GM12878 (cell line): ENCODE measurements around the gene LIN37. TPM values are rescaled to one million over a fixed set of nuclear protein-coding genes. Genes with fewer than 3 reads are reported as not detected.

Experiments used
- ATAC-seq: fragments of 200-7000 bp; cut with Tn5 transposase; 3 replicates; pipeline ENCODE4 v1.9.1; 2020; ENCODE audit warnings: mild to moderate bottlenecking, moderate library complexity
- BruUV-seq: library from RNA; stranded (reverse); fragments of 400-500 nt; replicated peaks from 2 replicates; lab custom pipeline; 2021; lab: Mats Ljungman, UMichigan
- CTCF ChIA-PET: fragments of 300-600 bp; sonication (Branson Sonifier 250); formaldehyde crosslinking; extraction: SDS; loops from one replicate; lab custom pipeline; 2021; ENCODE audit warnings: inconsistent platforms; lab: Yijun Ruan, JAX
- POLR2A ChIA-PET: fragments of 350-600 bp; formaldehyde crosslinking; extraction: SDS; loops from one replicate; lab custom pipeline; 2021; ENCODE audit warnings: inconsistent platforms; lab: Charles Lee
- RAD21 ChIA-PET: fragments of 300-600 bp; sonication (Branson Sonifier 250); formaldehyde crosslinking; loops from one replicate; lab custom pipeline; 2023; ENCODE audit warnings: antibody characterized with exemption; ENCODE audit not compliant: unreplicated experiment; lab: Charles Lee
- SMC1A ChIA-PET: fragments of 300-600 bp; sonication (Branson Sonifier 250); formaldehyde crosslinking; loops from one replicate; lab custom pipeline; 2023; ENCODE audit not compliant: unreplicated experiment, uncharacterized antibody; lab: Charles Lee
- DNase-seq: peaks from one replicate; pipeline ENCODE4 v3.0.0-alpha.2; 2011; ENCODE audit warnings: low read depth, low spot score
- FAIRE-seq: peaks from 3 replicates; lab custom pipeline; 2011; peaks lifted over from hg19 to GRCh38; lab: Jason Lieb, UNC
- H2AFZ ChIP-seq: 2 replicates; pipeline ENCODE4 v1.6.0; 2011; ENCODE audit warnings: low read depth, low read length, control low read depth; ENCODE audit not compliant: control insufficient read depth
- H3K27ac ChIP-seq: 2 replicates; pipeline ENCODE4 v1.5.1; 2011; ENCODE audit warnings: control low read depth; ENCODE audit not compliant: control insufficient read depth, insufficient read depth
- H3K27me3 ChIP-seq, 2 experiments: replicated peaks in 1 of 2; 2 replicates each; pipeline versions ENCODE4 v1.6.0 to v1.6.1; 2011; ENCODE audit warnings: low read length in 1 of 2; ENCODE audit not compliant: control insufficient read depth in 2 of 2, insufficient read depth in 2 of 2
- H3K36me3 ChIP-seq, 2 experiments: 2 replicates each; pipeline ENCODE4 v1.5.1; 2011; ENCODE audit warnings: low read length in 1 of 2; ENCODE audit not compliant: control insufficient read depth in 2 of 2, insufficient read depth in 2 of 2
- H3K4me1 ChIP-seq: 2 replicates; pipeline ENCODE4 v1.6.1; 2011; ENCODE audit warnings: mild to moderate bottlenecking, low read length, moderate library complexity, mixed read lengths; ENCODE audit not compliant: control insufficient read depth, insufficient read depth
- H3K4me2 ChIP-seq: 2 replicates; pipeline ENCODE4 v1.6.0; 2011; ENCODE audit warnings: control low read depth; ENCODE audit not compliant: control insufficient read depth, insufficient read depth
- H3K4me3 ChIP-seq: fragments of 200-600 bp; sonication (generic); 2 replicates; pipeline ENCODE4 v1.5.1; 2016
- H3K79me2 ChIP-seq: 2 replicates; pipeline ENCODE4 v1.6.0; 2011; ENCODE audit warnings: low read length; ENCODE audit not compliant: control insufficient read depth, insufficient read depth
- H3K9ac ChIP-seq: 2 replicates; pipeline ENCODE4 v1.8.0; 2011; ENCODE audit warnings: low read length, control low read depth, mixed read lengths; ENCODE audit not compliant: control insufficient read depth, insufficient read depth
- H3K9me3 ChIP-seq: replicated peaks from 3 replicates; pipeline ENCODE4 v1.5.1; 2011; ENCODE audit warnings: mild to moderate bottlenecking, low read length; ENCODE audit not compliant: control insufficient read depth, insufficient read depth
- H4K20me1 ChIP-seq: 2 replicates; pipeline ENCODE4 v1.6.0; 2011; ENCODE audit not compliant: control insufficient read depth, insufficient read depth
- BMI1 ChIP-seq: fragments of 450-650 bp; IDR thresholded peaks from 2 replicates; pipeline ENCODE4 v1.6.1; 2016; ENCODE audit warnings: mild to moderate bottlenecking, moderate library complexity, borderline replicate concordance
- CHD1 ChIP-seq: IDR thresholded peaks from 2 replicates; pipeline ENCODE4 v1.6.1; 2012; ENCODE audit warnings: low read depth, low read length, improper control_type of control experiment
- CHD2 ChIP-seq: IDR thresholded peaks from 2 replicates; pipeline ENCODE4 v1.6.1; 2011; ENCODE audit warnings: low read depth, low read length, improper control_type of control experiment, borderline replicate concordance
- CUX1 ChIP-seq: IDR thresholded peaks from 2 replicates; pipeline ENCODE4 v1.6.1; 2012; ENCODE audit warnings: improper control_type of control experiment, low read depth, low read length; ENCODE audit not compliant: insufficient replicate concordance
- FOS ChIP-seq: IDR thresholded peaks from 3 replicates; pipeline ENCODE4 v1.6.1; 2011; ENCODE audit warnings: borderline replicate concordance; ENCODE audit not compliant: insufficient read length; ENCODE audit errors: extremely low read depth
- IKZF1 ChIP-seq: fragments of 450-650 bp; conservative IDR thresholded peaks from 2 replicates; pipeline ENCODE4 v1.6.1; 2017; ENCODE audit warnings: antibody characterized with exemption, mild to moderate bottlenecking
- JUND ChIP-seq: IDR thresholded peaks from 2 replicates; pipeline ENCODE4 v1.6.1; 2012; ENCODE audit warnings: low read depth, mild to moderate bottlenecking, low read length, improper control_type of control experiment, moderate library complexity
- POLR2A ChIP-seq: IDR thresholded peaks from 2 replicates; pipeline ENCODE4 v1.6.1; 2011; ENCODE audit warnings: low read depth, mild to moderate bottlenecking, low read length
- POLR2AphosphoS5 ChIP-seq: IDR thresholded peaks from 2 replicates; pipeline ENCODE4 v1.6.1; 2011; ENCODE audit warnings: mild to moderate bottlenecking, low read length, inconsistent platforms
- RAD21 ChIP-seq: IDR thresholded peaks from 2 replicates; pipeline ENCODE4 v1.6.1; 2011; ENCODE audit warnings: mild to moderate bottlenecking, low read depth, low read length, moderate library complexity; ENCODE audit not compliant: insufficient read depth
- RELA ChIP-seq: fragments of 450-650 bp; IDR thresholded peaks from 2 replicates; pipeline ENCODE4 v1.8.0; 2014; ENCODE audit warnings: borderline replicate concordance; ENCODE audit not compliant: partially characterized antibody
- SREBF1 ChIP-seq: IDR thresholded peaks from 2 replicates; pipeline ENCODE4 v1.6.1; 2012; ENCODE audit warnings: mild to moderate bottlenecking, low read length
- STAT3 ChIP-seq: IDR thresholded peaks from 2 replicates; pipeline ENCODE4 v1.6.1; 2011; ENCODE audit warnings: low read depth, low read length, improper control_type of control experiment
- WRNIP1 ChIP-seq: IDR thresholded peaks from 2 replicates; pipeline ENCODE4 v1.6.1; 2011; ENCODE audit warnings: low read depth, low read length, improper control_type of control experiment, borderline replicate concordance
- WGBS: methylation state at CpG from one replicate; pipeline ENCODE4 v1.1.6; 2016; ENCODE audit warnings: low lambda C conversion rate; ENCODE audit not compliant: insufficient replicate concordance, insufficient coverage; ENCODE audit errors: missing lambda C conversion rate; 5-methylcytosine and 5-hydroxymethylcytosine counted together
- in situ Hi-C: fragments of 300-500 bp; cut with MboI; formaldehyde crosslinking; loops from 9 replicates; pipeline ENCODE4 v1.14.3; 2018; ENCODE audit warnings: mixed read lengths
- intact Hi-C: fragments of 100-400 bp; cut with micrococcal nuclease; formaldehyde crosslinking; loops from one replicate; pipeline ENCODE4 v1.14.2; 2022; ENCODE audit not compliant: unreplicated experiment
- polyA plus RNA-seq, 11 experiments: library from polyadenylated mRNA; depleted of rRNA in 4 of 11; unstranded in 6 of 11; stranded (reverse) in 5 of 11; fragments of >200 nt; fragmentation: Nextera tagmentation in 4 of 11; fragmentation: Illumina TruSeq in 1 of 11; extraction: Ambion mirVana in 4 of 11; extraction: Trizol in 1 of 11; gene quantifications; 1 replicate in 1 of 11; 2 replicates in 10 of 11; pipeline versions ENCODE4 v1.2.1 to v1.2.3, GENCODE V29; 2011 to 2016; ENCODE audit warnings: inconsistent platforms in 2 of 11, missing spikeins in 2 of 11, low read depth in 1 of 11
- total RNA-seq, 4 experiments: library from RNA; depleted of rRNA in 3 of 4; stranded (reverse); fragments of >200 nt in 3 of 4; fragmentation: Illumina TruSeq in 1 of 4; extraction: Trizol in 1 of 4; gene quantifications; 2 replicates each; pipeline versions ENCODE4 v1.2.1 to v1.2.3, GENCODE V29; 2013 to 2021

The LIN37 gene
- total and polyA plus RNA-seq, 10 of the 15 experiments (the other 5 are each of a cell fraction or from before 2014, with no cell fraction given): 0.69 to 11.9 (median 7.6) TPM

- Histone ChIP-seq H3K9ac (no peak overlapping the region), H3K36me3 (peaks cover 27 to 37% of the 10 kb centered on the region in 2 experiments), H3K4me3 (no peak overlapping the region), H3K4me1 (peaks cover 10% of the 10 kb centered on the region), H3K79me2 (peaks cover 19% of the 10 kb centered on the region), H3K27me3 (no peaks in the 10 kb centered on the region), H3K27ac (no peak overlapping the region), H3K4me2 (no peak overlapping the region), H2AFZ (no peak overlapping the region), H4K20me1 (no peaks in the 10 kb centered on the region; the same call in 1 of the 2 replicates), H3K9me3 (no peaks in the 10 kb centered on the region)
- no peak for DNase-seq
- ChIA-PET SMC1A (interaction anchor here (1.0 kb wide), 1 partner anchor 28 kb away, joined by 4 read pairs; no protein-coding TSS in a partner anchor), CTCF (no interaction called here), POLR2A (no interaction called here), RAD21 (no interaction called here)
- TSS peak; percentile 9 for BruUV-seq
- no peak for ATAC-seq
- FAIRE-seq: no peak
- TF ChIP-seq POLR2A: peak; percentile 13; the same call in 1 of the 2 replicates
- no peak for TF ChIP-seq IKZF1
- no peak for TF ChIP-seq RAD21
- TF ChIP-seq SREBF1: no peak
- TF ChIP-seq FOS: no peak
- no peak for TF ChIP-seq POLR2AphosphoS5
- TF ChIP-seq CHD1: no peak
- TF ChIP-seq CHD2: no peak
- WGBS: 96% methylated on average over 16 of the region's 16 CpGs
- intact Hi-C loops (no loop called here), in situ Hi-C loops (no loop called here)
These were observed 25.5 kb upstream of the LIN37 start for GRCh38 chr19:35722897-35723296.

GRCh38 chr19:35723671-35724070, 24.7 kb upstream of the LIN37 start:
- no TSS peak for BruUV-seq
- RAD21 ChIA-PET: no interaction called here
- no peak for DNase-seq
- CTCF ChIA-PET: no interaction called here
- ATAC-seq: no peak
- no peaks in the 10 kb centered on the region for H3K9me3 ChIP-seq
- H3K27ac ChIP-seq: no peak overlapping the region
- intact Hi-C loops (no loop called here), in situ Hi-C loops (no loop called here)
- no peaks in the 10 kb centered on the region; the same call in 1 of the 2 replicates for H4K20me1 ChIP-seq
- POLR2A ChIA-PET: no interaction called here
- no peak overlapping the region for H3K4me2 ChIP-seq
- no peaks in the 10 kb centered on the region for H3K27me3 ChIP-seq
- WGBS: 97% methylated on average over 17 of the region's 24 CpGs
- no peak overlapping the region for H2AFZ ChIP-seq
- FAIRE-seq: no peak
- SMC1A ChIA-PET: interaction anchor here (1.0 kb wide), 1 partner anchor 29 kb away, joined by 4 read pairs; no protein-coding TSS in a partner anchor
- peaks cover 10% of the 10 kb centered on the region for H3K4me1 ChIP-seq
- H3K36me3 ChIP-seq: peaks cover 27 to 37% of the 10 kb centered on the region in 2 experiments
- peaks cover 14% of the 10 kb centered on the region for H3K79me2 ChIP-seq
- H3K9ac ChIP-seq: no peak overlapping the region
- H3K4me3 ChIP-seq: no peak overlapping the region
- TF ChIP-seq RELA (no peak), WRNIP1 (no peak), CUX1 (no peak), STAT3 (no peak), JUND (no peak), BMI1 (no peak)
